HG02884 (cell line): ENCODE measurements around the gene RAB17.
"Not testable (repeated sequence)": the region's sequence is repeated elsewhere in the genome, so short reads cannot be mapped to it uniquely, and the experiment has no call there.

ENCODE experiments used
- ATAC-seq: cut with Tn5 transposase; IDR thresholded peaks from one replicate; pipeline ENCODE4 v1.9.1; 2021; ENCODE audit warnings: mild to moderate bottlenecking, moderate library complexity; ENCODE audit not compliant: unreplicated experiment

RAB17 gene

DNA sequence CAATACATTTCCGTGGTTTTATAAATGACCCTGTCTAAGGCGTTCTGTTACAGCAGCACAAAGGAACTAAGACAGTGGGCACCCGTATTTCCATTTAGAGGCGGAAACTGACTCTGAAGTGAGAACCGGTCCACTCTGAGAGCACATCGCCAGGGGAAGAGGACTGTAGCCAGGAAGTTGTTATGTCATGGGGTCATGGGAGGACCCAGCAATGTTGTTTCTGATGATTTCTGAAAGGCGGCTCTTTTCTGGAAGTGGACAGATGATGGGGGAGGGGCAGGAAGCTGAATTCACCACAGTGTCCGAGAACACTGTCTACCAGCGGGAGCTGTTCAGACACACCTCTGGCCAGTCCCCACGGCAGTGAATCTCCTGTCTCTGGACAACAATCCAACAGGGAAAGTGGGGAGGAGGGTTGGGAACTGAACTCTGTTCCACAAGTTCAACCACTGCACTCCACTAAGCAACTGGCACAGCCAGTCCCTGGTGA is 34.7 kb upstream of the RAB17 start:
- no peak for ATAC-seq

DNA sequence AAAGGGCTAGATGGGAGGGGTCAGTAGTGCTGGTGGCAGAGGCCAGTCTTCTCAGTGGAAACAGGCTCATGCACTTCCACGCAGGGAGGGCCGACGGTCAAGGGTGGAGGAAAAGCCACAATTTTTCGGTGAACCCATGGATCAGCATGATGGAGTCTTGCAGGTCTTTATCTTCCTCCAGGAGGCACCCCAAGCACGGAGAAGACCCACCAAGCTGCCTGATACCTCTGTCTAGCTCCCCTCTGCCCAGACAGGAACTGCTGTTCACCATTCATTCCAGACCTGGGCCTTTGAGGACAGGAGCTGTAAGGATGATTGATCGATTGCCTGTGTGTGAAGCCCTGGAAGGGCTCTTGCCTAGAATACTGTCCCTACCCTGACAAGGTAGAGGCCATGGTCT is 34.0 kb upstream of the RAB17 start:
- no peak for ATAC-seq

DNA sequence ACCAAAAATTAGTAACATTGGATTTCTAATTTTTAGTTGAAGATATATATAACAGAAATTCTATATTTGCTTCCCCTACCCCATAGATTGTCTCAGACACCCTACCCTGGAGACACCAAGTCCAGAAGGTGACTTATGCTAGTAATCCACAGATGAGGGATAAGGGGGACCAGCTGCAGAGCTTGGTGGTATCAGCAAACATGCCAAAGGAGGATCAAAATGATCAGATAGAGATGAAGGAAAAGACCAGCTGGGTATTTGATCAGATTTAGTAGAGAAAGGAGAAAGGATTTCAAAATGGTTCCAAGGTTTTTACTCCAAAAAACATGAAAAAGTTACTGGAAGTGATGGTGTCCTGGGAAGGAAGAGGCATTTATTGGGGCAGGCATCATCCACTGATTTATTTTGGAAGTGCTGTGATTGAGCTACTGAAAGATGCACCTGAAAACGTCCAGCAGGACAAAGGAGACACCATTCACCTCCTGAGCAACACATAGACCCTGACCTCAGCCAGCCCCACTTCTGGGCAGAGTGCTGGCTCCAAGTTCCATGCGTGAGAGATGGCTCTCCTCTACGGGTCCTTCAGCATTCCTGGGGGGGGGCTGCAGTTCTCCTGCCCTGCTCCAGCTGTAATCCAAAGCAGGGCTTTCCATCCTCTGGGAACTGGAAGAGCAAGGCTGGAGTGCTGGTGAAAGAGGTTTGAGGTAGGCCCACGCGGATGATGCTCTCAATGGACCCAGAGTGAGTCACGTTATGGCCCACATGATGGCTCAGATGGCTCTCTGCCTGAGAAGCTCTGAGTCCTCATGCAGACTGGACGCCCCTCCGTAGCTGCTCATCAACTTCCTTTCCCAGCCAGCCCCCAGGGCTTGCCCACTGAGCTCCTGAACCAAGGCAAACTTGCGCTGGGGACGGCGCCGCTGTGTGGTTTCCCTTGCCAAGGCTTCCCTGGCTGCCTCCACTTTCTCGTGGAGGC is 33.2 kb upstream of the RAB17 start:
- no peak for ATAC-seq

DNA sequence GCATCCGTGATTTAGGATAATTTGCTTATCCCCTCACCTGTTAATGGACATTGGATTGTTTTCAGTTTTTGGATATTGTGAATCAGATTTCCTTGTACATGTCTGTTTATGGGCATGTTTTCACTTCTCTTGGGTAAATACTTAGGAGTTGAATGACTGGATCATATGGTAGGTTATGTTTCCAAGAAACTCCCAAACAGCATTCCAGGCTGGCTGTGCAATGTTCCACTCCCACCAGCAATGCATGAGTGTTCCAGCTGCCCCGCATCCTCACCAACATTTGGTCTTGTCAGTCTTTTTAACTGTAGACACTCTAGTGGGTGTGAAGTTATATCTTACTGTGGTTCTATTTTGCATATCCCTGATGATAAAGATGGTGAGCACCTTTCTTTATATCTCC is 27.9 kb upstream of the RAB17 start:
- ATAC-seq: no peak

DNA sequence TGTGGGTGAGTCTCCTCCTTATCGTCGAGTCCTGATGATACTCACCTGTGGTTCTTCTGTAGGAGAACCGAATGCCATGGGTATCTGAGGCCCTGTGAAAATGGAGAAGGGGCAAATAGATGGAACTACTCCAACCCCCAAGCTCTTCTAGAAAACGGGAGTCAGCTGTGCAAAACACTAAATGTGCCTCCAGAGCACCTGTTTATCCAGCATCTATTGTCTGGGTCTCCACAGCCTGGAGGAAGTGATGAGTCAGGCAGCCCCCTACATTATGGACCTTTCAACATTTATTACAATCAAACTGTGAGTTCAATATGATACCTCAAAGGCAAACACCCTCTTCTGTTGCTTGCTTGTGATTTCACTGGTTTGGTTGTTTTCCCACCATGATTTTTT is 27.1 kb upstream of the RAB17 start:
- no peak for ATAC-seq

DNA sequence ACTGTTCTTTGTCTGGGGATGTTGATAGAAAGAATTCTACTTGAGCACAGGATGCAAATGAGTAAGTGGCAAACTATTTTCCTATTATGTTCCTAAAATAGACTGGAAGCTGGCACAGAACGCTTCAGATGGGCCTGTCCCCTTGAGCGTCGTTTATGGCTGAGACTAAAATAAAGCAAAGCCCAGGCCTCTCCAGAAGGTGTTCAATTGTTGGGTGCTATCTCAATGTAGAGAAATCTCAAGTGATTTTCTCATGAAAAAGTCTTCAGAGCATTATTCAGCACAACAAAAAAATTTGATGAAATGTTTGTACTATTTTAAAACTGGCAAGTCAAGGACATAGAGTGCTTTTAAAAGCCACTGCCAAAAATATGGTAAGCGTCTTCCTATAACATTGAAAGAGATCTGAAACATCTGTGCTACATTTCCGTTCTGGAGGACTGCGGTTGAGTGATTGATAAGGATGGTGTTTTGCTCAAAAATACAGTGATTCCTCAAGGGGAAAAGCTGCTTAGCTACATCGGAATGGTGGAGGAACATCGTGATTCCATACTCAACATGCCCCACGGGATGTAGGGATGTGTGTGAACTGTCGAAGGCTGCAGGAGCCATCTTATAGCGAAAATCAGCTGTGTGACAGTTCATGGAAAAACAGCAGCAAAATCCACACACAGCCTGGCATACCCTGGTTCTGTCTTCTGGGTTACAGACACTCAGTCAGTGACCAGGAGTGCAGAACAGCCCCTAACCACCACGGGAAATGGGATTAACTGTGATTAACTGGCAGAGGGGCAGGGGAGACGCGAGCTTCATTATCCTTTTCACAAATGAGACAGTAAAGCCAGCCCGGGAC is 26.4 kb upstream of the RAB17 start:
- no peak for ATAC-seq

DNA sequence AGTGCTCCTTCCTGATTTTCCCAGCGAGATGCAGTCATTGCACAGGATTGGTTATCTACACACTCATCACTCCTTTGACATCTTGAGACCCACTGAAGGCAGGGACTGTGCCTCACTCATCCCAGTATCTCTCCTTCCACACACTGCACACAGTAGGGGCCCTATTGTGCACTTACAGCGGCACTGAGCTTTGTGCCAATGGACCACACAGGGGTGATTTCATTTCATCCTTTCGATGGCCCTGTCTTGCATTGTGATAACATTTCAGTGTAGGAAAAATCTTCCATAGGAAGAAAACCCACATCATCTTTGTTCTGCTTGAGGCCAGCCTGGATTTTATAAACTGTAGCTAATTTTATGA is 25.8 kb upstream of the RAB17 start:
- ATAC-seq: no peak

DNA sequence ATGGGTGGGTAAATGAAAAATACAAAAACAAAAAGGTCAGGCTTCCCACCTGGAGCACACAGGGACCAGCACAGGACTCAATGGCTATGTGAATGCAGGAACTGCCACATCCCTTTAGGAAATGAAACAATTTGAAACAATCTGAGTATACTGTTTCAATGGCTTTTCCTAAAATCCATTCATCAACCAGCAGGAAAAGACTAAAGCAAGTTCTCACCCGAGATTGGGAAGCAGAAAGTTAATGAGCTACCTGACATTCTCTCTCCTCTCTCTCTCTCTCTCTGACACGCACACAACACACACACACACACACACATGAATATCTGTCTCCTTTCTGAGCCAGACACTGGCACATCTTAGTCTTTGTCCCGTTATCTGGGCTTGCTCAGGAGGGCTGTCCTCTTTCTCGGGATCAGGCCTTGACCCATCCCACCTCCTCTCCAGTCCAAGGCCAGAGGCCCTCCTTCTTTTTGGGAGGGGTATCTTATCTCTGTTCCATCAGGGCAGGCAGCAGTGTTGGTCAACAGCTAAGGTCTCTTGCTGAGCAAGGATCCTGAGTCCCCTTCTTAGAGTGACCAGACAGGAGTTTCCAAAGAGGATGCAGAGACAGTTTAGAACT is 25.2 kb upstream of the RAB17 start:
- no peak for ATAC-seq

DNA sequence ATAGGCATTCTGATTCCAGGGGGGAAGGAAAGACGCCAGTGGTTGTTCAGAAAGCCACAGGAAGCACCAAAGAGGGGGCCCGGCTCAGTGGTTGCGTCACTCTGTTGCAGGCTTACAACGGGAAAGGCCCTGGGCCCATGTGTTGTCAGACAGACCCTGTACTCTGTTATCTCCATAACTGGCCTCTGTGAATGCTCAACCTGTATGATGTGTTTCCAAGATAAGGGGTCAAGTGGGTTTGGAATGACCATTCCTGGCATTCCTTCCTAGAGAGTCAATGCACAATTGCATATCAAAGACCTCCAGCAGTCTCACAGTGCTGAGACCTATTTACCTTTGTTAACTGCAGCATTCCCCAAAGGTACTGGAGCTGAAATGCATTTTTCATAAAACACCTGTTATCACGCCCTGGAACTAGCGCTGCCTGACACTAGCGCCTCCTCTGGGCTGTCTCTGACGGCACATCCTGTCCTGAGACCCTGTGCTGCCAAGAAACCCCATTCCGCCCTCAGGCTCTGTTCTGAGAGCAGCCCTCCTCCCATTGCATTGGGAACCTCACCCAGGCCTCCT is 23.7 kb upstream of the RAB17 start:
- no peak for ATAC-seq

DNA sequence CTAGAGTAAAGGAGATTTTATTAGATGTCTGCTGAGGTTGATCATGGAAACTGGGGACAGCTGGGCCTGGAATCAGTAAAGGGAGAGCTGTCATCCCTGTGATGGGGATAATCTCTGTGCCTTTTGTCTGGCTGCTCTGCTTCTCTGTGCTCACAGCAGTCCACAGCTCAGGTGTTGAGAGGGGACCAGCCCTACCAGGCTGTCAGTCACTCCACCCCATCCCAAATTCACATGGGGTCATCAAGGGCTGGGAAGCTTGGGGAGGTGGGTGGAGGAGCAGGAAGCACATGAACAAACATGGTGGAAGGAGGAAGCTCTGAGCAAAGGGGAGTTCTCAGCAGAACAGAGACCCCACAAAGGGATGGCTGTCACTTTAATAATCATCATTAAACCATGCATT is 23.1 kb upstream of the RAB17 start:
- no peak for ATAC-seq

DNA sequence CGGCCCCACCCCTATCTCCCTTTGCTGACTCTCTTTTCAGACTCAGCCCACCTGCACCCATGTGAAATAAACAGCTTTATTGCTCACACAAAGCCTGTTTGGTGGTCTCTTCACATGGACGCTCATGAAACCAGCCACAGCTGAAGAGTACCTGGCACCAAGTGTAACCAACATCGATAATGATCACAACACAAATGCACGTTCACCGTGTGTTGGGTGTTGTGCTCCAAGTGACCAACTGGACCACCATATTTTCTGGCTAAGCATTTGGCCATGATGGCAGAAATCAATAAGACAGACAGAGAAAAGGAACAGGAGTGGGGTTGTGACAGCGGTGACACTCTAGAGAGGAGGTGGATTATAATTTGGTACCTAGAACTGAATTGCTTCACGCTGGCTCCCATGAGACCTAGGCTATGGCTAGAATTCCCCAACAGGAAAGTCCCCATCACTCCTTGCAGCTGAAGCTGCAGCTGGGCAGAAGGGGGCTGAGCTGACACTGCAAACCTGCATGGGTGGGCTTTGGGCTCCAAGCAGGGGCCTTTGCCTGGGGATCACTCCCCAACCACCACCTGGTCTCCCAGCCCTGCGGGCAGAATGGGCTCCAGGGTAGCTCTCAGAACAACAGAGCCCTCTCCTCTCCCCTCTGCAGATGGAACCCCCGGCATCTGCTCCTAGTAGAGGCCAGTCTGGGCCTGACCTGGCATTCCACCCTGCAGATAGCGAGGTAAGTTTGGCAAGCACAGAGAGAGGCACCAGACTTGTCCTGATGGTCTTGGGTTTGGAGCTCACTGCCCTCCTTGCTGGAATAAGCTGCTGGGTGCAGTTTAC is 22.2 kb upstream of the RAB17 start:
- no peak for ATAC-seq

DNA sequence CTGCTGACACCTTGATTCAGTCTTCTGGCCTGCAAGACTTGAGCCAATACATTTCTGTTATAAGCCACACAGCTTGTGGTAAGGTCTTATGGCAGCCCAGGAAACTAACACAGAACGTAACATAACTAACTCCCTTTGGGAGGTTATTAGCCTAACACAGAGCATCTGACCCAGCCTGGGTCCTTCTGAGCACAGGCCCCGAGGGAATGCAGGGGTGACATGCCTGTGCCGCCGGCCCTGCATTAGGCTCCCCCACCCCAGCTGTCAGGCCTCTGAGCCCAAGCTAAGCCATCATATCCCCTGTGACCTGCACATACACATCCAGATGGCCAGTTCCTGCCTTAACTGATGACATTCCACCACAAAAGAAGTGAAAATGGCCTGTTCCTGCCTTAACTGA is 16.0 kb upstream of the RAB17 start:
- ATAC-seq: not testable (repeated sequence)

DNA sequence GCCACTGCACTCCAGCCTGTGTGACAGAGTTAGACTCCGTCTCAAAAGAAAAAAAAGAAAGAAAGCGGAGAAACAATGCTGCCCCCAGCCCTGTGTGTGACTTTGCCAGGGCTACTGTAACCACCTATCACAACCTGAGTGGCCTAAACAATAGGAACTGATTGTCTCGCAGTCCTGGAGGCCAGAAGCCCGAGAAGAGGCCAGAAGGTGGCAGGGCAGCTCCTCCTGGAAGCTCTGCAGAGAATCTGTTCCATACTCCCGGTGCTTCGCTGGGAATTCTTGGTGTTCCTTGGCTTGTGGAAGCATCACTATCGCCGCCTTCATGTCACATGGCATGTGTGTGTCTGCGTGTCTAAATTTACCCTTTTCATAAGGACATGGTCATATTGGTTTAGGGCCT is 14.4 kb upstream of the RAB17 start:
- ATAC-seq: no peak

DNA sequence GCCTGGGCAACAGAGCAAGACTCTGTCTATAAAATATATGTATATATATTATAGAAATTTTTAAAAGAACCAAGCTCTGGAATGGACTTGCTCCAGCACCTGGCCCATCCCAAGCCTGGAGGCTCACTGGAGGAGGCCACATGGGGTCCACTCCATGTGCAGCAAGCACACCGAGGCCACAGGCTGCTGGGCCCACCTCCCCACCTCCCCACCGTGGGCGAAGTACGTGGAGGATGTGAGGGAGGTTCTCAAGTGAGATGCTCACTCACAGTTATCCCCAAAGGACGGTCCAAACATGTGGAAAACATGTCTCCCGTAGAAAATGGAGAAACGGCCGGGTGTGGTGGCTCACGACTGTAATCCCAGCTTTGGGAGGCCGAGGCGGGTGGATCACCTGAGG is 13.9 kb upstream of the RAB17 start:
- ATAC-seq: no peak

DNA sequence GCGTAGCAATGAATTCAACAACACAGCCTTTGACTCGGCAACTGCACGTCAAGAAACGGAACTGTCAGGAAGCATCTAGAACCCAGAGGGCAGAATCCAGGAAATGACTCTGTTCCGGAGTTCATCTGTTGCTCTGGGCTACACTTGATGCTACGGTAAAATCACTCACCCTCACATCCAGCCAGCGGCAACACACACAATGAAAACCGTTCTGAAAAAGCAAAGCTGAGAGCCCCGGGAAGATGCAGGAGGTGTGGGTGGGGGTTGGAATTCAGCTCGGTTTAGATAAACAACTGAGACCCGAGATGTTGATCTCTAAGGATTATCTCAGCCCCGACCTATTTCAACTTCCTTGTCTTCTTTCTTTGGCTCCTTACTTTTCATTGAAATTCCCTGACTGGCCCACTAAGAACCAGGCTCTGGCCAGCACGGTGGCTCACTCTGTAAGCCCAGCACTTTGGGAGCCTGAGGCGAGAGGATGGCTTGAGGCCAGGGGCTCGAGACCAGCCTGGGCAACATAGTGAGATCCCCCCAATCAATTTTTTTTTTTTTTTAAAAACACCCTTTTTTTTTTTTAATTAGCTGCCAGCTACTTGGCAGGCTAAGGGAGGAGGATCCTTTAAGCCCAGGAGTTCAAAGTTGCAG is 13.3 kb upstream of the RAB17 start:
- no peak for ATAC-seq

DNA sequence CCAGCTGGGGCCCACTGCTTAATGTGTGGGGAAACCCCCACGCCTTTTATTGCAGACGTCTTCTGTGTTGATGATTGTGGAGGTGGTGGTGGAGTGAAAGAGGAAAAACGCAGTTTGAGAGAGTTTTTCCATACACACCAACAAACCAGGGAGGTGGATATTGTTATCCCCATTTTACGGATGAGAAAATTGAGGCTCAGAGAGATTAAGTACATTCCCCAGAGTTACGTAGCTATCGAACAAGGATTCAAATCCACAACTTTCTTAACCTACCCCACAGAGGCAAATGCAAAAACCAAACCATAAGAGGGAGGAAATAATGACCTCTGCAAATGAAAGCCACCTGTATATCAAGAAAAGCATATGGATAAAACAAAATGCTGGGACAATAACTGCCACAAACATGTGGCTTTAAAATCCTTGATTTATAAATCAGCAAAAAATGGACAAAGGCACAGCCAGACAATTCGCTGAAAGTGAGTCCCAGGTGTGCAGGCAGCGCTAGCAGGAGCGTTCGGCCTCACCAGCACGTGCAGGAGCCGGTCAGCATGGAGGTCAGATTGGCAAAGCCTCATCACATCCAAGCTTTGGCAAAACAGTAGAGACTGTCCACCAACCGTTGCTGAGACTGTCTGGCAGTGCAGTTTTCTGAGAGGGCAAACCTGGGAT is 12.6 kb upstream of the RAB17 start:
- ATAC-seq: no peak

DNA sequence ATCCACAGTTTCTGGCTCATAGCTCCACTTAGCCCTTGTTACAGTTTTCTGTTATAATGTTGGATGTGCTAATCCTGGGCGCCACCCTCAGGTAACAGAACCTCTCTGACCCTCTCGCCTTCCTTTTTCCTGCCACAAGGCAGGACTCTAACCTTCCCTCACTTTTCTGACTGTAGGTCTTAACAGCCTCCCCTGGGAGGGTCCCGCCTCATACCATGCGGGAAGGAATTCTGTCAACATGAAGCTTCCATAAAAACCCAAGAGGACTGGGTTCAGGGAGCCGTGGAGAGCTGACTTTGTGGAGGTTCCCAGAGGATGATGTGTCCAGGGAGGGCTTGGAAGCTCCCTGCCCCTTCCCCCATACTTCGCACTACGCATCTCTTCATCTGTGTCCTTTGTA is 11.9 kb upstream of the RAB17 start:
- ATAC-seq: no peak

DNA sequence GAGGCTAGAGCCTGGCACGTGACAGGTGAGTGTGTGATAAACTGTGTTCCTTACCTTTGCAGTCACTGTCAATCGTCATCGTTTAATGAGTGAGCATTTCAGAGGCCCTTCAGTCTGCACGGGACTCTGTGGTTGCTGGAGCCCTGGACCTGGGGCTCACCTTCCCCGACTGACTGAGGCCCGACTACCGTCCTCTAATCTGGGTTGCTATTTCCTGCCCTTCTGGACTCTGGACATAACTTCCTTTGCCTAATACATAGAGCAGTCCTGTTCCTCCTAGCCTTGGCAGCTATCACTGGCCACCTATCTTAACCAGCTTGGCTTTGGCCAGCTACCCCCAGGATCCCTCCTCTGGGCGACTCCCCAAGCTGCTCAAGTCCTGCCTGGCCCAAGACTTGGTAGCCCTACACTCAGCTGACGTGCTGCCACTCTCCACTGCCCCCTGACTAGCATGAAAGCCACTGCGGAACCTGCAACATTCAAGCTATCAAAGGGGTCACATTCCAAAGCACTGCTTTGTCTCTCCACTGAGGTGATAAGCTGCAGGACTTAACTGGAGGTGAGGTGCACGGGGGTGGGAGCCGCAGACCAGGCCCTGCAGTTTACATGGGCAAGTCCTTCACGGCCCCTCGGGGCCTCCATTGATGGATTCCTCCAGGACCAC is 11.1 kb upstream of the RAB17 start:
- ATAC-seq: no peak
